ENCODE data around the gene SRD5A1.

SRD5A1 gene

DNA sequence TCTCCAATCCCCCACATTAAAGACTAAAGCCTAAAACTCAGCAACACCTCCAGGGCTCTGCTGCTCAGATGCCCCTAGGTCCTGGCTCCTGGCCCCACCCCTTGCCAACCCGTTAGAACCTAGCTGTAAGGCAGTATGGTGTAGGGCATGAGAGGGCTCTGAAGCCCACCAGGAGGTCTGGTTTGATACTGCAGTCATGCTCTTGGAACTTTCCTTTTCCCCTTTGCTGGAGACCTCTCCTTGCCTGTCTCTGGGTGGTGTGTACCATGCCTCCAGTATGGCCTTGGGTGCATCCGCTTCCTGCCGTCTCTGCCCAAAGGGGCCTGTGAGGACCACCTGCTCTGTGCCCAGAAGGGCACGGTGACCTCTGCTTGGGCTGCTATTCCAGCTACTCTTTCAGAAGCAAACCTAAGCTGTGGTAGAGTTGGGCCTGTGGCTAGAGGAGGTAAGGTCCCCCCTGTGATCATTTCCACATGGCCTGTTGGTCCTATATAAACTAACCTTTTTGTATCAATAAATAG lies 83.4 kb downstream of the SRD5A1 start:
- H3K4me3 ChIP-seq (replicated peaks; ENCODE audit: low read depth, low read length) = peak overlapping the region; percentile 77
- TF ChIP-seq, protein P1, sequence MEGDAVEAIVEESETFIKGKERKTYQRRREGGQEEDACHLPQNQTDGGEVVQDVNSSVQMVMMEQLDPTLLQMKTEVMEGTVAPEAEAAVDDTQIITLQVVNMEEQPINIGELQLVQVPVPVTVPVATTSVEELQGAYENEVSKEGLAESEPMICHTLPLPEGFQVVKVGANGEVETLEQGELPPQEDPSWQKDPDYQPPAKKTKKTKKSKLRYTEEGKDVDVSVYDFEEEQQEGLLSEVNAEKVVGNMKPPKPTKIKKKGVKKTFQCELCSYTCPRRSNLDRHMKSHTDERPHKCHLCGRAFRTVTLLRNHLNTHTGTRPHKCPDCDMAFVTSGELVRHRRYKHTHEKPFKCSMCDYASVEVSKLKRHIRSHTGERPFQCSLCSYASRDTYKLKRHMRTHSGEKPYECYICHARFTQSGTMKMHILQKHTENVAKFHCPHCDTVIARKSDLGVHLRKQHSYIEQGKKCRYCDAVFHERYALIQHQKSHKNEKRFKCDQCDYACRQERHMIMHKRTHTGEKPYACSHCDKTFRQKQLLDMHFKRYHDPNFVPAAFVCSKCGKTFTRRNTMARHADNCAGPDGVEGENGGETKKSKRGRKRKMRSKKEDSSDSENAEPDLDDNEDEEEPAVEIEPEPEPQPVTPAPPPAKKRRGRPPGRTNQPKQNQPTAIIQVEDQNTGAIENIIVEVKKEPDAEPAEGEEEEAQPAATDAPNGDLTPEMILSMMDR (IDR thresholded peaks at IDR 0.05; ENCODE audit: low read depth, low read length, missing control alignments) = no peak
- no peak for DNase-seq (ENCODE audit: extremely low read depth, low read depth)

DNA sequence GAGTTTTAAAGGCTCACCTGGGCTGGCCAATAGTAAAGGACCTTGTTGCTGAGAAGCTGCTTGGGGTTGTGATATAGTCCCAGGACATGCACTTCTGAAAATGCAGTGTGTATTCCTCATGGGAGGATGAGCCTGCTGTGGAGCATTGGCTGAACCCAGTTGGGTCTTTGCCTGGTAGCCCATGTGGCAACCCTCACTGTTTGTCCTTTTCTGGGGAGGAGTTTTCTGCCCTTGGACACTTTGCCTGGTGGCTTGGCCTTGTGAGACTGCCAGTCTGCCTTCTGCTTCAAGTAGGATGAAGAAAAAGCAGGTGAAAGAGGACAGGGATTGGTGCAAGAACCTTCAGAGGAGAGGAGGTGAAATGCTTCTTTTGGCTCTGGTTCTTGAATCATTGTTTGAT lies 84.0 kb downstream of the SRD5A1 start:
- H3K4me3 ChIP-seq (replicated peaks; ENCODE audit: low read depth, low read length) = peak overlapping the region; percentile 77
- TF ChIP-seq, protein P1 (IDR thresholded peaks at IDR 0.05; ENCODE audit: low read depth, low read length, missing control alignments) = no peak

DNA sequence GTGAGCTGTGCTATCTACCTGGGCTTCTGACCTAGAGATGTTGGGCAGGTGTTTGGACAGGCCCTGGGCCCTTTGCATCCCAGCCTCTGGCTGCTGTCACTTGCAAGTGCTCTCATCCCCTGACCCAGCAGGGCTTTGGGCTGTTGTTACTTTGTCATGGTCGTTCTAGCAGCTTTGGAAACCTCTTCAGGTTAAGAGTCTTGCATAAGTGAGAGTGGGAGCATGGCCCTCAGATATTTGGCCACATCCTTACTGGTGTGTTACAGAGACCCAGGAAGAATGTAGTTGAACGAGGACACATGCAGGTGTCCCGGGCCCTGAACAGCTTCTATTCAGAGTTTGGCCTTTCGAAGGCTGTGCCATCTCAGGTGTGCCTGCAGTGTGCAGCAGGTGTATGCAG lies 84.4 kb downstream of the SRD5A1 start:
- TF ChIP-seq, protein P1 (IDR thresholded peaks at IDR 0.05; ENCODE audit: low read depth, low read length, missing control alignments) = no peak
- H3K4me3 ChIP-seq (replicated peaks; ENCODE audit: low read depth, low read length) = no peak overlapping the region
- no peak for DNase-seq (ENCODE audit: extremely low read depth, low read depth)

More for the DNA sequence above, 84.0 kb downstream of the SRD5A1 start:
- no peak for DNase-seq (ENCODE audit: extremely low read depth, low read depth)

DNA sequence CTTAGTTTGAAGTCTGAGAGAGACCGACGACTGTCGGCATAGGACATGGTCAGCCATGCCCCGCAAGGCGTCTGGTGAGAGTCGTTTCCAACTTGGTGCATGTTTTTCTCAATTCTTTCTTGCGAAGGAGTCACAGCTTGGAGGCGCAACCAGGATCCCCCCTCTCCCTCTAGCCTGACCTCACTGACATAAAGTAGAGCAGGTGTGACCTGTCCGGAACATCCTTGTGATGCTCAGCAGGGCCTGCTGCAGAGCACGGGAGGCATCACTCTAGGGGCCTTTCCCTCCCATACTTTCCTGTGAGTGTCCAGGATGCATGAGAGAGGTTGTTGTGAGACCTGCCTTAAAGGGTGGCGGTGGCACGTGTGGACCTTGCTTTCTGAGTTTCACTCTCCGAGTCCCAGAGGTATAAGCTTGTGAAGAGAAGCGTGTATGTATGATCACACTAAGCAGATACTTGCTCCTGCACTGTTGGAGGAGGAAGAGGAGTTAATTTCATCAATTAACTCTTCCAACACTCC lies 85.0 kb downstream of the SRD5A1 start:
- H3K4me3 ChIP-seq (replicated peaks; ENCODE audit: low read depth, low read length) = no peak overlapping the region
- no peak for DNase-seq (ENCODE audit: extremely low read depth, low read depth)
- TF ChIP-seq, protein P1 (IDR thresholded peaks at IDR 0.05; ENCODE audit: low read depth, low read length, missing control alignments) = no peak

DNA sequence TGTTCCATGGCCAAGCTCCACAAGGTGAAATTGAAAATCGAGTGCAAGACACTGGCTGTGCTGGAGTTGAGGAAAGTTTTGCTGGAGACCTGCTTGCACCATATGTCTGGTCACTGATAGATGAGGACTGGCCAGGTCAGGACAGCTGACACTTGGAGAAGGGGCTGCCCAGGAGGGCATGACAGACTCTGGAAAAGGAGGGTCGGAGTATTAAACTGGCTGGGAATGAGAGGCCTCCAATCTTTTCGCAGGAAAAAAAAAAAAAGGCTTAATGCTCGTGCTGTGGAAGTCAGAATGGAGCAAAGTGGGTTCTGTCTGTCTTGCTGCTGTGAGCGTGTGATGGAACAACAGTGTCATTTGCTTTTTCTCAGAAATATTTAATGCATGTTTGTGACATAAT lies 85.5 kb downstream of the SRD5A1 start:
- TF ChIP-seq, protein P1 (IDR thresholded peaks at IDR 0.05; ENCODE audit: low read depth, low read length, missing control alignments) = no peak
- H3K4me3 ChIP-seq (replicated peaks; ENCODE audit: low read depth, low read length) = no peak overlapping the region
- no peak for DNase-seq (ENCODE audit: extremely low read depth, low read depth)

DNA sequence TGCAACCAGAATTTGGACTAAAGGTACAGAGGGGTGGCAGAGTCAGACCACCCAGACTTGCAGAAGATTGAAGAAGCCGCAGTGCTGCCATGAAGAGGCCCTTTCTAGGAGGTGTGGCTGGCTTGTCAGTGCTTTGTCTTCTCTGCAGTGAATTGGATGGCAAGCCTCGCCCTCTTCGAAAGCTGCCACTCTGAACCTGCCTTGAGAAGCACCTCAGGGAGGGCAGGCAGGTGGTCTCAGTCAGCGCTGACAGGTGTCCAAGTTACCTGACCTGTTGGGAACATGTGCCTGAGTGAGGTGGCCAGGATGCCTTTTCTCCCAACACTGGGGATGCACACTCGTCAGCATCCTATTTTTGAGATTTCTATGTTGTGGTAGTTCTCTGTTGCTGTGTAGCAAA lies 86.2 kb downstream of the SRD5A1 start:
- no peak overlapping the region for H3K4me3 ChIP-seq (replicated peaks; ENCODE audit: low read depth, low read length)
- TF ChIP-seq, protein P1 (IDR thresholded peaks at IDR 0.05; ENCODE audit: low read depth, low read length, missing control alignments) = no peak
- DNase-seq (ENCODE audit: extremely low read depth, low read depth) = no peak

All from HFF-Myc (cell line).